Subcutaneous abdominal adipose tissue (tissue), 5 donors: ENCODE results near the gene MYLK4.

Source experiments
- H3K27ac ChIP-seq: one replicate; pipeline ENCODE4 v1.7.0; 2013; ENCODE audit warnings: low read depth, mild to moderate bottlenecking, inconsistent platforms, low read length, moderate library complexity
- H3K27me3 ChIP-seq, 5 donors: one replicate each; pipeline ENCODE4 v1.7.0; 2013; ENCODE audit warnings: low read length in 5 of 5, inconsistent platforms in 1 of 5; ENCODE audit not compliant: control insufficient read depth in 5 of 5, insufficient read depth in 4 of 5
- H3K36me3 ChIP-seq, 5 donors: one replicate each; pipeline ENCODE4 v1.7.0; 2013; ENCODE audit warnings: low read length in 5 of 5; ENCODE audit not compliant: control insufficient read depth in 5 of 5, insufficient read depth in 5 of 5
- H3K4me1 ChIP-seq, 5 donors: one replicate each; pipeline ENCODE4 v1.7.0; 2013; ENCODE audit warnings: low read length in 5 of 5, mild to moderate bottlenecking in 3 of 5, moderate library complexity in 1 of 5; ENCODE audit not compliant: control insufficient read depth in 5 of 5, insufficient read depth in 5 of 5
- H3K4me3 ChIP-seq, 5 donors: one replicate each; pipeline ENCODE4 v1.7.0; 2013; ENCODE audit warnings: low read length in 5 of 5, low read depth in 1 of 5
- H3K9ac ChIP-seq, 5 donors: one replicate each; pipeline ENCODE4 v1.7.0; 2013; ENCODE audit warnings: low read length in 5 of 5, mild to moderate bottlenecking in 4 of 5, moderate library complexity in 3 of 5
- H3K9me3 ChIP-seq, 5 donors: one replicate each; pipeline ENCODE4 v1.7.0; 2013; ENCODE audit warnings: low read length in 5 of 5; ENCODE audit not compliant: control insufficient read depth in 5 of 5
- donor health status: healthy.
- donor health status: healthy.
- donor health status: healthy.
- donor health status: healthy.
- donor health status: healthy.

MYLK4 gene

DNA sequence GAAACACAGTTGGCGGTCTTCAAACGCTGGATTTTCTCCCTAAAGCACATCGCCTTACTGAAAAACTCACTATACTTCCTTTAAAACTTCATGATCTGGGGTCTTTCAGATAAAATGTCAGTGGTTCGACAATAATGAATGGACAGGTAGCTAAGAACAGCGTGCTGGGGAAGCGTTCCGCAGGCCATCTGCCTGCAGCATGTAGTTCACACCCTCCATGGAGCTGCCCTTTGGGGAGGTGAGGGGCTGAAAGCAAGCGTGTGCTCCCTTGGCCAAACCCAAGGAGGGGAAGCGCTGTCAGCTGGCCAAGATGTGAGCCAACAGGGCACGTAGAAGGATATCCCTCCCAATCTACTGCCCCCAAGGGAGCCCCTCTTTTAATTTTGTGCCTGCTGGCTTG, 20.8 kb downstream of the MYLK4 start:
- H3K4me1 ChIP-seq = peaks cover 0 to 8% (median 6%) of the 10 kb centered on the region in 5 donors
- no peaks in the 10 kb centered on the region for H3K9me3 ChIP-seq
- H3K36me3 ChIP-seq = no peaks in the 10 kb centered on the region
- H3K9ac ChIP-seq = no peak overlapping the region
- no peaks in the 10 kb centered on the region for H3K27me3 ChIP-seq
- H3K4me3 ChIP-seq = no peak overlapping the region
- no peak overlapping the region for H3K27ac ChIP-seq

GRCh38 chr6:2725999-2726567, 24.6 kb downstream of the MYLK4 start:
- H3K27me3 ChIP-seq = no peaks in the 10 kb centered on the region
- H3K9ac ChIP-seq = no peak overlapping the region
- H3K36me3 ChIP-seq = no peaks in the 10 kb centered on the region
- H3K9me3 ChIP-seq = peaks cover 0 to 4% (median 2%) of the 10 kb centered on the region in 5 donors
- no peak overlapping the region for H3K4me3 ChIP-seq
- H3K27ac ChIP-seq = no peak overlapping the region
- H3K4me1 ChIP-seq = peaks cover 0 to 4% (median 0%) of the 10 kb centered on the region in 5 donors

DNA sequence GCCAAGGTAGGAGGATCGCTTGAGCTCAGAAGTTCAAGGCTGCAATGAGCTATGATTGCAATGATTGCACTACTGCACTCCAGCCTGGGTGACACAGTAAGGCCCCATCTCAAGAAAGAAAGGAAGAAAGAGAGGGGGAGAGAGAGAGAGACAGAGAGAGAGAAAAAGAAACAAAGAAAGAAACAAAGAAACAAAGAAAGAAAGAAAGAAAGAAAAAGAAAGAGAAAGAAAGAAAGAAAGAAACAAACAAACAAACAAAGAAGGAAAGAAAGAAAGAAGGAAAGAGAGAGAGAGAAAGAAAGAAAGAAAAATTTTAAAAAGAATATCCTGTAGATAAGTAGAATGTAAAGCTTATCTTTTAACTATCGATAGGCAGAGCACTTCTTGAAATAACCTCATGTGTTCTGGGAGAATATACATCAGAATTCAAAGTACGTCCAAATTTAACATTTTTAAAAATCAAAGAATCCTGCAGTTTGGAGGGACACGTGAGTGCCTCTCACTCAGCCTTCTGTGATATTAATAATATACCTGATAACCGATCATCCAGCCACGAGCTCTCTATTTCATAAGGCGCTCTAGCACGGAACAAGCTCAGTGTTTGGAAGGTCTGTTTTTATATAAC, 25.2 kb downstream of the MYLK4 start:
- Histone ChIP-seq H3K36me3 (no peaks in the 10 kb centered on the region), H3K4me1 (peaks cover 0 to 4% (median 0%) of the 10 kb centered on the region in 5 donors), H3K27me3 (no peaks in the 10 kb centered on the region), H3K4me3 (no peak overlapping the region), H3K9ac (no peak overlapping the region), H3K9me3 (peaks cover 0 to 4% (median 2%) of the 10 kb centered on the region in 5 donors), H3K27ac (no peak overlapping the region)

- no peak overlapping the region for H3K27ac ChIP-seq
- H3K27me3 ChIP-seq = no peaks in the 10 kb centered on the region
- H3K4me3 ChIP-seq = no peak overlapping the region
- H3K9me3 ChIP-seq = peaks cover 0 to 4% (median 2%) of the 10 kb centered on the region in 5 donors
- H3K4me1 ChIP-seq = peaks cover 0 to 4% (median 0%) of the 10 kb centered on the region in 5 donors
- no peak overlapping the region for H3K9ac ChIP-seq
- no peaks in the 10 kb centered on the region for H3K36me3 ChIP-seq
These were observed 29.5 kb downstream of the MYLK4 start for GRCh38 chr6:2721219-2721618.

GRCh38 chr6:2719093-2719455, 31.6 kb downstream of the MYLK4 start:
- no peak overlapping the region for H3K27ac ChIP-seq
- H3K4me1 ChIP-seq = no peaks in the 10 kb centered on the region

GRCh38 chr6:2718334-2719092, 32.2 kb downstream of the MYLK4 start:
- Histone ChIP-seq H3K4me3 (no peak overlapping the region), H3K27ac (no peak overlapping the region), H3K4me1 (no peaks in the 10 kb centered on the region), H3K27me3 (no peaks in the 10 kb centered on the region), H3K9ac (no peak overlapping the region), H3K9me3 (peaks cover 0 to 4% (median 2%) of the 10 kb centered on the region in 5 donors), H3K36me3 (no peaks in the 10 kb centered on the region)

More at GRCh38 chr6:2719093-2719455, 31.6 kb downstream of the MYLK4 start:
- Histone ChIP-seq H3K36me3 (no peaks in the 10 kb centered on the region), H3K27me3 (no peaks in the 10 kb centered on the region), H3K9me3 (peaks cover 0 to 4% (median 2%) of the 10 kb centered on the region in 5 donors), H3K4me3 (no peak overlapping the region), H3K9ac (no peak overlapping the region)

DNA sequence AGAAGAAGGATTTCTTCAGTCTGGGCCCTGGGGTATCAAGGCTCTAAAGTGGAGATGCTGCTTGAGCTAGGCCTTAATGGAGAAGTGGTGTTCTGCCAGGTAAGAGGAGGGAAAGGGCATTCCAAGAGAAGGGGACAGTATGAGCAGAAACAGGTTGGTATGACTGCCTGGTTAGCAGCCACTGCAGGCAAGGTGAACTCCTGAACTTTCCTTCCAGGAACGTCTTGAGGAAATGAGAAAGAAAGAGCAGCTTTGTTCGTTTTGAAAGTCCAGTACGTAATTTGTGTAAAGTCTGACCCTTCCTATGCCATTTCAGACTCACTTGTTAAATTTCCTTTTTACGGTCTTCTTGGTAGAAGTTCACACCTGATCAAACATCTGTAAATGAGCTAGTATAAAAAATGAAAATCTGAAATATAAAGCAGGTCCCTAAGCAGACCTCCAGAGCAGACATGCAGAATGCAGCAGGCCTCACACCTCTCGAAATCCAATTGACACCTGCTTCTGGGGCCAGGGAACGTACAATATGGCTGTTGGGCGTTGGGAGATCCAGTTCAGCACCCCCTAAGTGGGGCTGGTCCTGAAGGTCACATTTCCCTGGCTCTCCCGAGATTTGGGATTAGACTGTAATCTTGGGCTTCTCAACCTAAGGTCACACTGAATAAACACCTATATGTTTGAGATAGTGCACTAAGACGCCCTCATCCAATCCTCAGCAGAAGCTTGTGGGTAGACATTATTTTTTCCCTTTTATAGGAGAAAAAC, 33.6 kb downstream of the MYLK4 start:
- Histone ChIP-seq H3K4me3 (no peak overlapping the region), H3K9ac (no peak overlapping the region), H3K4me1 (no peaks in the 10 kb centered on the region), H3K9me3 (peaks cover 0 to 4% (median 2%) of the 10 kb centered on the region in 5 donors), H3K36me3 (no peaks in the 10 kb centered on the region), H3K27ac (no peak overlapping the region), H3K27me3 (no peaks in the 10 kb centered on the region)

- Histone ChIP-seq H3K36me3 (no peaks in the 10 kb centered on the region), H3K4me1 (no peaks in the 10 kb centered on the region), H3K27me3 (no peaks in the 10 kb centered on the region), H3K9me3 (peaks cover 0 to 4% (median 3%) of the 10 kb centered on the region in 5 donors), H3K9ac (no peak overlapping the region), H3K4me3 (no peak overlapping the region), H3K27ac (no peak overlapping the region)
These were observed 35.0 kb downstream of the MYLK4 start for GRCh38 chr6:2715737-2716136.

- Histone ChIP-seq H3K36me3 (no peaks in the 10 kb centered on the region), H3K4me3 (no peak overlapping the region), H3K27ac (no peak overlapping the region), H3K9me3 (peaks cover 0 to 10% (median 7%) of the 10 kb centered on the region in 5 donors), H3K4me1 (no peaks in the 10 kb centered on the region), H3K9ac (no peak overlapping the region), H3K27me3 (no peaks in the 10 kb centered on the region)
These were observed 36.4 kb downstream of the MYLK4 start for GRCh38 chr6:2714111-2714895.
